DND-41 (cell line): ENCODE results near the gene ACTG1.

Experiments
- ATAC-seq: fragments of 200-7000 bp; cut with Tn5 transposase; 3 replicates; pipeline ENCODE4 v1.9.1; 2021; ENCODE audit warnings: low read depth; ENCODE audit not compliant: insufficient read depth
- DNase-seq: peaks from one replicate; pipeline ENCODE4 v3.0.0-alpha.2; 2020
- H2AFZ ChIP-seq: 2 replicates; pipeline ENCODE4 v1.6.0; 2012; ENCODE audit warnings: low read depth, low read length
- H3K27ac ChIP-seq: 2 replicates; pipeline ENCODE4 v1.5.1; 2012; ENCODE audit warnings: low read length, inconsistent platforms
- H3K27me3 ChIP-seq: fragments of 200-600 bp; sonication (generic); 2 replicates; pipeline ENCODE4 v1.6.0; 2012; ENCODE audit warnings: low read length, mild to moderate bottlenecking, inconsistent platforms; ENCODE audit not compliant: insufficient read depth, poor library complexity
- H3K36me3 ChIP-seq: 2 replicates; pipeline ENCODE4 v1.5.1; 2012; ENCODE audit warnings: low read length, inconsistent platforms; ENCODE audit not compliant: insufficient read depth
- H3K4me1 ChIP-seq: 2 replicates; pipeline ENCODE4 v1.5.1; 2012; ENCODE audit warnings: mild to moderate bottlenecking, low read length; ENCODE audit not compliant: insufficient read depth
- H3K4me2 ChIP-seq: 2 replicates; pipeline ENCODE4 v1.6.0; 2012; ENCODE audit warnings: mild to moderate bottlenecking, moderate library complexity, low read length, inconsistent platforms; ENCODE audit not compliant: insufficient read depth
- H3K4me3 ChIP-seq, 2 experiments: fragments of 200-600 bp in 1 of 2; shearing (Covaris generic) in 1 of 2; 2 replicates each; pipeline ENCODE4 v1.5.1; 2012 to 2016; ENCODE audit warnings: inconsistent platforms in 2 of 2, low read length in 2 of 2, mild to moderate bottlenecking in 2 of 2, low read depth in 1 of 2, moderate library complexity in 1 of 2
- H3K79me2 ChIP-seq: 2 replicates; pipeline ENCODE4 v1.6.0; 2012; ENCODE audit warnings: low read length, inconsistent platforms; ENCODE audit not compliant: insufficient read depth
- H3K9ac ChIP-seq: 2 replicates; pipeline ENCODE4 v1.6.0; 2012; ENCODE audit warnings: low read depth, mild to moderate bottlenecking, inconsistent platforms, low read length, moderate library complexity
- H3K9me3 ChIP-seq: 2 replicates; pipeline ENCODE4 v1.5.1; 2012; ENCODE audit warnings: low read length, moderate library complexity, mild to moderate bottlenecking, inconsistent platforms; ENCODE audit not compliant: insufficient read depth, severe bottlenecking
- H4K20me1 ChIP-seq: 2 replicates; pipeline ENCODE4 v1.6.0; 2012; ENCODE audit warnings: low read length; ENCODE audit not compliant: insufficient read depth
- CTCF ChIP-seq: IDR thresholded peaks from 2 replicates; pipeline ENCODE4 v1.5.1; 2012; ENCODE audit warnings: borderline replicate concordance, low read length, moderate library complexity, mild to moderate bottlenecking; ENCODE audit not compliant: poor library complexity, severe bottlenecking; ENCODE audit errors: extremely low read depth
- EZH2 ChIP-seq: IDR thresholded peaks from 3 replicates; pipeline ENCODE4 v1.6.1; 2012; ENCODE audit warnings: borderline replicate concordance, low read depth, mild to moderate bottlenecking, moderate library complexity, low read length, inconsistent platforms; ENCODE audit not compliant: severe bottlenecking

Gene ACTG1

GRCh38 chr17:81527591-81528383, 15.2 kb upstream of the ACTG1 start, which contains the start of gene FSCN2:
TSS of gene FSCN2 (plus strand) at chr17:81528377. CDS start at chr17:81528532, 155 bp downstream.
- no peak within 1 kb of the TSS for H3K4me2 ChIP-seq
- no peaks in the 10 kb centered on the region for H3K36me3 ChIP-seq
- no peak within 1 kb of the TSS for H3K9ac ChIP-seq
- H3K4me3 ChIP-seq: no peak within 1 kb of the TSS
- peaks cover 9% of the 10 kb centered on the region; the same call in 1 of the 2 replicates for H4K20me1 ChIP-seq
- H2AFZ ChIP-seq: no peak within 1 kb of the TSS
- H3K9me3 ChIP-seq: no peaks in the 10 kb centered on the region
- no peaks in the 10 kb centered on the region for H3K27me3 ChIP-seq
- no peak within 1 kb of the TSS for H3K27ac ChIP-seq
- H3K79me2 ChIP-seq: no peaks in the 10 kb centered on the region
- no peak for DNase-seq
- H3K4me1 ChIP-seq: no peaks in the 10 kb centered on the region
- 0 out of 3 replicates have a peak, but pooled peaks have one; percentile 22 for ATAC-seq
- TF ChIP-seq CTCF (no peak), EZH2 (no peak)

- no peaks in the 10 kb centered on the region for H3K27me3 ChIP-seq
- ATAC-seq: no peak
- no peak overlapping the region for H2AFZ ChIP-seq
- H3K9me3 ChIP-seq: no peaks in the 10 kb centered on the region
- no peak for DNase-seq
- H3K79me2 ChIP-seq: no peaks in the 10 kb centered on the region
- H3K4me2 ChIP-seq: no peak overlapping the region
- no peak overlapping the region for H3K9ac ChIP-seq
- no peaks in the 10 kb centered on the region for H3K36me3 ChIP-seq
- H4K20me1 ChIP-seq: peaks cover 9% of the 10 kb centered on the region; the same call in 1 of the 2 replicates
- no peak overlapping the region for H3K4me3 ChIP-seq
- no peak overlapping the region for H3K27ac ChIP-seq
- H3K4me1 ChIP-seq: no peaks in the 10 kb centered on the region
- TF ChIP-seq EZH2: no peak
- no peak for TF ChIP-seq CTCF
Measured at GRCh38 chr17:81526662-81527571, 14.3 kb upstream of the ACTG1 start.

GRCh38 chr17:81524865-81525159, 12.2 kb upstream of the ACTG1 start:
- Histone ChIP-seq H3K36me3 (no peaks in the 10 kb centered on the region), H4K20me1 (peaks cover 16% of the 10 kb centered on the region; the same call in 1 of the 2 replicates), H3K79me2 (no peaks in the 10 kb centered on the region), H3K4me3 (no peak overlapping the region), H3K27me3 (no peaks in the 10 kb centered on the region), H3K9me3 (no peaks in the 10 kb centered on the region), H3K4me2 (no peak overlapping the region), H3K4me1 (no peaks in the 10 kb centered on the region), H2AFZ (no peak overlapping the region), H3K9ac (no peak overlapping the region), H3K27ac (no peak overlapping the region)
- no peak for ATAC-seq
- no peak for TF ChIP-seq CTCF
- TF ChIP-seq EZH2: no peak
- no peak for DNase-seq
